ENCODE results near the gene ASF1B.

ASF1B gene

GRCh38 chr19:14093117-14093823 lies 43.1 kb downstream of the ASF1B start:
- Histone ChIP-seq H3K4me3 (no peak overlapping the region), H3K27ac (no peak overlapping the region)

GRCh38 chr19:14091813-14092462 lies 44.5 kb downstream of the ASF1B start:
- Histone ChIP-seq H3K4me3 (peak overlapping the region; percentile 41 to 90 (median 76)), H3K27ac (peak overlapping the region in 17 of 21 experiments; percentile 66 to 95 (median 89))

GRCh38 chr19:14091081-14091812 lies 45.1 kb downstream of the ASF1B start:
- Histone ChIP-seq H3K4me3 (peak overlapping the region; percentile 41 to 90 (median 76)), H3K27ac (peak overlapping the region; percentile 66 to 95 (median 89))

GRCh38 chr19:14090509-14091080 lies 45.8 kb downstream of the ASF1B start, which contains the start of gene SAMD1:
SAMD1 (minus strand) TSS chr19:14090751.
- H3K4me3 ChIP-seq = peak within 1 kb of the TSS; percentile 41 to 90 (median 76)
- peak within 1 kb of the TSS; percentile 66 to 95 (median 89) for H3K27ac ChIP-seq

- Histone ChIP-seq H3K4me3 (peak overlapping the region; percentile 41 to 90 (median 76)), H3K27ac (peak overlapping the region in 14 of 21 experiments; percentile 38 to 95 (median 84))
Observed at GRCh38 chr19:14089662-14090508, 46.5 kb downstream of the ASF1B start.

GRCh38 chr19:14089412-14089661 lies 47.1 kb downstream of the ASF1B start:
- Histone ChIP-seq H3K4me3 (peak overlapping the region; percentile 7 to 90 (median 75)), H3K27ac (peak overlapping the region in 3 of 21 experiments; percentile 9 to 28 (median 17))

GRCh38 chr19:14088634-14089411 lies 47.6 kb downstream of the ASF1B start:
- peak overlapping the region in 5 of 7 experiments; percentile 26 to 90 (median 76) for H3K4me3 ChIP-seq
- H3K27ac ChIP-seq = peak overlapping the region in 2 of 21 experiments; percentile 9 to 17

- no peak overlapping the region for H3K4me3 ChIP-seq
- no peak overlapping the region for H3K27ac ChIP-seq
Observed at GRCh38 chr19:14086098-14086497, 50.3 kb downstream of the ASF1B start.

- Histone ChIP-seq H3K4me3 (no peak within 1 kb of the TSS), H3K27ac (peak within 1 kb of the TSS in 2 of 21 experiments; percentile 14 to 32)
Observed at GRCh38 chr19:14085309-14085995, 50.9 kb downstream of the ASF1B start, which contains the start of gene C19orf67. C19orf67 (minus strand) TSS chr19:14085783; CDS start chr19:14085627, 156 bp downstream.

- Histone ChIP-seq H3K27ac (peak overlapping the region in 12 of 21 experiments; percentile 81 to 97 (median 88)), H3K4me3 (peak overlapping the region in 2 of 7 experiments; percentile 72 to 77)
Observed at GRCh38 chr19:14082675-14082960, 53.8 kb downstream of the ASF1B start.

GRCh38 chr19:14081797-14082674 lies 54.4 kb downstream of the ASF1B start:
- peak overlapping the region; percentile 33 to 98 (median 90) for H3K27ac ChIP-seq
- peak overlapping the region; percentile 45 to 77 (median 69) for H3K4me3 ChIP-seq

GRCh38 chr19:14080887-14081796 lies 55.2 kb downstream of the ASF1B start:
- H3K27ac ChIP-seq = peak overlapping the region; percentile 33 to 98 (median 90)
- H3K4me3 ChIP-seq = peak overlapping the region; percentile 45 to 77 (median 69)

GRCh38 chr19:14078411-14078810 lies 58.0 kb downstream of the ASF1B start:
- H3K27ac ChIP-seq = no peak overlapping the region
- H3K4me3 ChIP-seq = no peak overlapping the region

GRCh38 chr19:14073925-14074838 lies 62.2 kb downstream of the ASF1B start:
- H3K4me3 ChIP-seq = peak overlapping the region; percentile 57 to 68 (median 61)
- peak overlapping the region; percentile 47 to 91 (median 81) for H3K27ac ChIP-seq

Measured in skin epidermis (tissue), 12 donors.